Measurements from ENCODE around the gene WDR45.

- no peak for TF ChIP-seq CTCF (IDR thresholded peaks at IDR 0.05; ENCODE audit: insufficient read depth, low read length)
- no peak for TF ChIP-seq REST (IDR thresholded peaks at IDR 0.05; ENCODE audit: insufficient replicate concordance, low read depth)
- no peak for TF ChIP-seq GABPA (IDR thresholded peaks at IDR 0.05; ENCODE audit: low read depth)
- no peak for TF ChIP-seq POLR2AphosphoS5 (IDR thresholded peaks at IDR 0.05; ENCODE audit: low read depth)
These were observed 32.1 kb upstream of the WDR45 start for GRCh38 chrX:49111791-49112190.

Measured in HL-60 (cell line).